Activated T-cell treated with anti-CD3 and anti-CD28 coated beads, Interleukin-2, amount 50 U/mL, for 4 hours (primary cell): Measurements from ENCODE around the gene KRTAP10-8. TPM values are rescaled to one million over a fixed set of nuclear protein-coding genes. Genes with fewer than 3 reads are reported as not detected.
A peak's percentile ranks its signal among the peaks of the same experiment; 100 is the strongest.
"Not testable (repeated sequence)": the region's sequence is repeated elsewhere in the genome, so short reads cannot be mapped to it uniquely, and the experiment has no call there.

Experiments
- ATAC-seq, 2 donors: fragments of 200-7000 bp; cut with Tn5 transposase; one replicate each; pipeline ENCODE4 v1.10.0; 2021
- DNase-seq: peaks from one replicate; pipeline ENCODE4 v3.0.0-alpha.2; 2020
- H3K27me3 Mint-ChIP-seq: one replicate; pipeline ENCODE4 v1.8.0; 2021; ENCODE audit warnings: low read depth, mixed read lengths
- H3K36me3 Mint-ChIP-seq: one replicate; pipeline ENCODE4 v1.8.0; 2022; ENCODE audit warnings: mixed read lengths; ENCODE audit not compliant: insufficient read depth
- H3K4me1 Mint-ChIP-seq: one replicate; pipeline ENCODE4 v1.8.0; 2021; ENCODE audit warnings: low read depth, mixed read lengths
- H3K4me3 Mint-ChIP-seq: one replicate; pipeline ENCODE4 v1.8.0; 2021; ENCODE audit warnings: mild to moderate bottlenecking, moderate library complexity, mixed read lengths
- H3K9me3 Mint-ChIP-seq: one replicate; pipeline ENCODE4 v1.8.0; 2021; ENCODE audit warnings: mixed read lengths
- total RNA-seq, 3 donors: library from RNA; stranded (reverse); gene quantifications; one replicate each; pipeline ENCODE4 v1.2.1, GENCODE V29; 2021

Gene KRTAP10-8
- total RNA-seq, 3 donors from 2014 or later: not detected

DNA sequence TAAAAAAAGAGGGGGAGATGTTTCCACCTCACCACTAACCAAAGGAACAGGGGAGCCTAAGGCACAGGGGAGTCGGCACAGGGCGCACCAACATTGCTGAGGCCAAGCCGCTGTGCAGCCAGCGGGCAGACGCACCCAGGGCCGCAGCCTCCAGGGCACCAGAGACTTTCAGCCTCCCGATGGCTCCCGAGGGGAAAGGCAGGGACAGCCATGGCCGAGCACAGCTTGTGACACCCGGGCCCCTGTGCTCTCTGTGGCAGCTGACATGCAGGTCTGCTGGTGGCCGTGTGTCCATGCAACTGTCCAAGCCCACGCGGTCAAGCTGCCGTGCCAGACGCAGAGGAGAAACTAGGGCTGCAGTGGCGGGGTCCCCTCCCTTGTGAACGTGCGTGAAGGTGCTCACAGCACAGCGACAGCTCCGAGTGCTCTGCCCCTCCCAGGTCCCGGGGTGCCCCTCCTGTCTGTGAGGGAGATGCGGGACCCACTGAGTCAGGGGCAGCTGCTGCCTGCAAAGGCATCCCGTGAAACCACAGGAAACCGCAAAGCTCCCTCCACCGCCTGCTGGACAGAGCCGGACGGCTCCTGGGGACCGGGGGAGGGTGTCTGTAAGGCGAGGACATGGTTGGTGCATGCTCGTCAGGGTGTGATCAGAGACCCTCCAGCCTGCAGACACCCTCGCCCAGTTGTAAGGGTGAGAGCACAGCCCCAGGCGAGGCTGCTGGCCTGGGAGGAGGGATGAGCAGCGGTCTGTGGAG is 36.9 kb downstream of the KRTAP10-8 start:
- Mint-ChIP-seq H3K4me1 (peaks cover 4% of the 10 kb centered on the region), H3K36me3 (no peaks in the 10 kb centered on the region), H3K4me3 (no peak overlapping the region), H3K27me3 (no peaks in the 10 kb centered on the region), H3K9me3 (peaks cover 14% of the 10 kb centered on the region)
- ATAC-seq (no peak), DNase-seq (no peak)

DNA sequence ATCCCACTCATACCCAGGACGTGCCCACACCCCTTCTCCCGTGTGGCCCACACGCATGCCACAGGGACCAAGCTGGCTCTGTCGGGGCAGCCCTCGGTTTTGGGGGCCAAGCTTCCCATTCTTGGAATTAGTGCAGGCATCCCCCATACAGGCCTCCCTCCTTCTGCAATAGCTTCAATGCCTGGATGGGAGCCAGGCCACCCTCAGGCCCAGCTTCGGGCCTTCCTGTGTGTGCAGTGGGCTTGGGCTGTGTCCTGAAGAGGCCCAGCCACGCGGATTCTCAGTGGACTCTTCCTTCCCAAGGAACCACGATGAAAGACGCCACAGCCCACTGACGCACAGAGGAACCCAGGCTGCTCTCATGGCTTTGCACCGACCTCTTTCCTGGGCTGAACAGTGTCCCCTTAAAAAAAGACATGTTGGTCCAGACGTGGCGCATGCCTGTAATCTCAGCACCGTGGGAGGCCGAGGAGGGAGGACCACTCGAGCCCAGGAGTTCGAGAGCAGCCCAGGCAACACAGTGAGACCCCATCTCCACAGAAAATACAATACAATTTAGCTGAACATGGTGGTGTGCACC is 37.7 kb downstream of the KRTAP10-8 start:
- Mint-ChIP-seq H3K9me3 (peaks cover 6% of the 10 kb centered on the region), H3K4me3 (no peak overlapping the region), H3K27me3 (no peaks in the 10 kb centered on the region), H3K4me1 (peaks cover 11% of the 10 kb centered on the region), H3K36me3 (no peaks in the 10 kb centered on the region)
- no peak for ATAC-seq
- DNase-seq: no peak

DNA sequence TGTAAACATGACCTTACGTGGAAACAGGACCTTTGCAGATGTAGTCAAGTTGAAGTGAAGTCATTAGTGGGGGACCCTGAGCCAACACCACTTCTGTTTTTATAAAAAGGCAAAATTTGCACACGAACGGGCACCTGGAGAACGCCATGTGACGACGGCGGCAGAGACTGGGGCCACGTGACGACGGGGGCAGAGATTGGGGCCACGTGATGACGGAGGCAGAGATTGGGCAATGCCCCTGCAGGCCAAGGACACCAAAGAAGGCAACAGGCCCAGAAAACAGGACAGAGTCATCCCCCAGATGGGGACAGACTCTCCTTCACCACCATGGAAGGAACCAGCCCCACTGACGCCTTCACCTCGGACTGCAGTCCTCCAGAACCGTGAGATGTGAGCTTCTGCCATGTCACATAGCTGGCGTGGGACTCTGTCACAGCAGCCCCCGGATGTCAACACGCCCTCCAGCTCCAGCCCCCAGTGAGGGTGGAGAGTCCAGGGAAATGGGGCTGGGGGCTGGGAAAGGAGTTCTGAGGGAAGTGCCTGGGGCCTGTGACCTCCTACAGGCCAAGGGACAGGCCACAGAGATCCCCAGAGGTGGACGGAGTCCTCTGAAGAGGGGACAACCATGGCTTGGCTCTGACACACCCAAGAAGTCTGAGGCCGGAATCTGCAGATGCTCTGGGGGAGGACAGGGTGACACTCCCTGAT is 38.5 kb downstream of the KRTAP10-8 start:
- H3K27me3 Mint-ChIP-seq: no peaks in the 10 kb centered on the region
- no peaks in the 10 kb centered on the region for H3K9me3 Mint-ChIP-seq
- ATAC-seq: no peak
- no peaks in the 10 kb centered on the region for H3K36me3 Mint-ChIP-seq
- no peak for DNase-seq
- H3K4me3 Mint-ChIP-seq: no peak overlapping the region
- H3K4me1 Mint-ChIP-seq: peaks cover 18% of the 10 kb centered on the region

DNA sequence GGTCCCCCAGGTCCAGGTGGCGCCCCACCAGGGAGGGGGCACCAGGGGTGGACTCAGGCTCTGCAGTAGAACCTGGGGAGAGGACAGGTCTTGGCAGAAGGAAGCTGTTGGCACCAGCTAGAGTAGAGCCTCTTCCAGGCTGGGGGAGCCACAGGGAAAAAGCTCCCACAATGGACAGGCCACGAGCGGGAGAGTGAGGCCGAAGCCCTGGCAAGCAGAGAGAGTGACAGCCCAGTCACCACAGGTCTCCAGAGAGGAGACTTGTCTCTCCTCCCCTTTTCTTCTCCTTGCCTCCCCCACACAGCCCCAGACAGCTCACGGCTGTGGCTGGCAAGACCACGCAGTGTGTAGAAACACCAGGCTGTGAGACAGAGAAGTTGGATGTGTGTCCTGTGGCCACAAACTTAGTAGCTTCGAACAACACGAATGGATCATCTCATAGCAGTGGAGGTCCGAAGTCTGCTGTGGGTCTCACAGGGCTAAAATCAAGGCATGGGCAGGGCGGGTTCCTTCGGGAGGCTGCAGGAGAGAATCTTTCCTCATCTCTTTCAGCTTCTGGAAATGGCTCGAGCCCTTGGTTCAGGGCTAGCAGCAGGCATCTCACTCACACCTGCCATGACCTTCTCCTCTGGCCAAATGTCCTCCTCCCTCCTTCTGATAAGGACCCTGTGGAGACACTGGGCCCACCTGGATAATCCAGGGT is 39.2 kb downstream of the KRTAP10-8 start:
- DNase-seq: no peak
- ATAC-seq: no peak
- peaks cover 23% of the 10 kb centered on the region for H3K4me1 Mint-ChIP-seq

DNA sequence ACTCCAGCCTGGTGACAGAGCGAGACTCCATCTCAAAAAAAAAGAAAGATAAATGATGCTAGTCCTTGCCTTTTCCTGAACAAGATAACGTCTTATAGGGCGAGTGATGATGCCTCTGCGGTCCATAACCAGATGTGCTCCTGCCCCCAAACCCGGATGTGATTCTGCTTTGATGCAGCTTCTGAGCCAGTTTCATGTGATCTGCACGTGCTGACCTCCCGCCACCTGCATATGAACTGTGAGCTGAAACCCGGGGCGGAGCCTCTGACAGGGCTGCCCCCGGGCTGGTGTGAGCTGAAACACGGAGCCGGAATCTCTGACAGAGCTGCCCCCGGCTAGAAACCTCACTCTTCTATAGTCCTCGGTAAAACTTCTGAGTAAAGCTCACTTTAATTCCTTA is 41.2 kb downstream of the KRTAP10-8 start:
- H3K4me3 Mint-ChIP-seq: no peak overlapping the region
- H3K9me3 Mint-ChIP-seq: peaks cover 14% of the 10 kb centered on the region
- no peaks in the 10 kb centered on the region for H3K36me3 Mint-ChIP-seq
- ATAC-seq (no peak), DNase-seq (no peak)
- no peaks in the 10 kb centered on the region for H3K27me3 Mint-ChIP-seq
- peaks cover 43% of the 10 kb centered on the region for H3K4me1 Mint-ChIP-seq

More for the DNA sequence above, 39.2 kb downstream of the KRTAP10-8 start:
- no peaks in the 10 kb centered on the region for H3K27me3 Mint-ChIP-seq
- H3K36me3 Mint-ChIP-seq: no peaks in the 10 kb centered on the region
- H3K9me3 Mint-ChIP-seq: peaks cover 2% of the 10 kb centered on the region
- H3K4me3 Mint-ChIP-seq: no peak overlapping the region

DNA sequence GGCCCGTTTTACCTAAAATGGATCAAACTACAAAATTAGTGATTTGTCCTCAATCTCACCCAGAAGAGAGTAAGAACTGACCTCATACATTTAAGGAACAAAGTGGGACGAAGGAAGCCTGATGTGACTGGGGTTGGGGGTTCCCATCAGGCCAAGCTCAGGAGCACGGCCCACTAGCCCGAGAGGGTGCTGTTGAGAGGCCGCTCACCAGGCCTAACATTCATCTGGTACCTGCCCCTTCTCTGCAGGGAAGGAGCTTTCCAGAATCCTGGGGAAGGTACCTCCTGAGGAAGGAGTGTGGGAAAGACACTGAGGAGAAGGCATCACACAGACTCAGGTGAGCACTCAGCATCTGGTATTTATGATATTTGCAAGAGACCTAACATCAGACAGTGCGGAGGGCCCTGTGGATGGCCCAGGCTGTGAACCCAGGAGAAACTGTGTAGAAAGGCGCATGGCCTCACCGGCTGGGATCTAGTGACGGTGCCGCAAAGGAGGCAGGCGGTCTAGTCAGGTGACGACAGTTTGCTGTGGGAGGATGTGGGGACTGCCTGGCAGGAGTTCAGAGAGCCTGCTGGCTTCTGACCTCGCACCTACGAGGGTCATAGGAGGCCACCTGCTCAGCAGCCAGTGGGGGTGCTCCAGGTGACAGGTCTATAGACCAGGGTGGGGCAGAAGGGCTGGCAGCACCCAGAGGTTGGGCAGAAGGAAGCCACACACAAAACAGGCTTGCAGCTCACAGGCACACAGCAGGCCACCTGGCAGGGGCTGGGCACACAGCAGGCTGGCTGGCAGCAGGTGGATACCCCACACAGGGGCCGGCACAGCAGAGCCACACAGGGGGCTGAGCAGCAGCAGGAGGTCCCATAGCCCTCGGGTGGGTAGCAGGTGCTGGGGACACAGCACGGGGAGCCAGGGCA is 42.0 kb downstream of the KRTAP10-8 start:
- Mint-ChIP-seq H3K4me3 (no peak overlapping the region), H3K36me3 (no peaks in the 10 kb centered on the region), H3K27me3 (no peaks in the 10 kb centered on the region), H3K9me3 (peaks cover 14% of the 10 kb centered on the region), H3K4me1 (peaks cover 51% of the 10 kb centered on the region)
- DNase-seq (no peak), ATAC-seq (no peak)

DNA sequence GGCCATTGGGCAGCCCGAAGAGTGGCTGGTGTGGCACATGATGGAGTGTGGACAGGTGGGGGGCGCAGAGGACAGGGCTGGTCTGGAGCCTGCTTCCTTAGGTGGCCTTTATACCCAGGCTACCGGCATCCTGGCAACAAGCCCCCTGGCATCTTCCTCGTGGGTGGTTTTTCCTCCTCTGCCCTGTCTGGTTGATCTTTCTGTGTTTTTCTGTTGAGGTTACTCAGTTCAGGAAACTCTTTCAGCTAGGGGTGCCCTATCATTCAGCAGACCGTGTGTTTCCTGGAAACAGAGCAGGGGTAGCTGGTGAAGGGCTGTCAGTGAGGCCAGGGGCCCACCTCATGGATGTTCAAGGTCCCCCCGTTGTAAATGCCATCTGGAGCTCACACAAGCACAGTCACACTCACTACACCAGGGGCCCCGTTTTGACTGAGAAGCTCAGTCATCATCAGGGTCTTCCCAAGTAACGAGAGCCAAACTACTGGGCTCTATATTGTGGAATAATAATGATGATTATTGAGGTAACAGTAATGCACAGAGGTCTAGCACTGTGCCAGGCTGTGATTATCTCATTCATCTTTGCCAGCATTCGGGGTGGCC is 42.8 kb downstream of the KRTAP10-8 start, which contains the start of gene KRTAP12-4:
TSS of gene KRTAP12-4 (minus strand) at position 84 of the 600 bp plus-strand sequence. CDS start at position 39, 45 bp downstream.
- DNase-seq: no peak
- Mint-ChIP-seq H3K27me3 (no peaks in the 10 kb centered on the region), H3K36me3 (no peaks in the 10 kb centered on the region), H3K9me3 (peaks cover 14% of the 10 kb centered on the region), H3K4me3 (no peak within 1 kb of the TSS), H3K4me1 (peaks cover 59% of the 10 kb centered on the region)
- ATAC-seq: no peak

DNA sequence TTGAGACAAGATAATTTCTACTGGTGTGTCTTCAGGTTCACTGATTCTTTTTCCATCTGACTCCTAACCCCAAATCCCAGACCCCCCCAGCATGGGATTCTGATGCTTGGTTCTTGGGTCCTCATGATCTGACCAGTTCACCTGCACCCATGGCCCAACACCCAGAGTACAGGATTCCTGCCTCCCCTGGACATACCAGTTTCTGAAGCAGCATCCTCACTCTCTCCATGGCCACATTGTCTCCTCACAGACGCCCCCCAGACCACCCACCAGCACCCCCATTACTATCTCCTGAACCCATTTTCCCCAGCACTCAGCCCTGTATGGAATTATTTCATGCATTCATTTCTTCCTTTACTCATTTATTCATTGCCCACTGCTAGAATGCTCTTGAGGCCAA is 45.0 kb downstream of the KRTAP10-8 start:
- H3K4me3 Mint-ChIP-seq: no peak overlapping the region
- DNase-seq (no peak), ATAC-seq (no peak)
- peaks cover 14% of the 10 kb centered on the region for H3K9me3 Mint-ChIP-seq
- no peaks in the 10 kb centered on the region for H3K36me3 Mint-ChIP-seq
- peaks cover 62% of the 10 kb centered on the region for H3K4me1 Mint-ChIP-seq
- H3K27me3 Mint-ChIP-seq: no peaks in the 10 kb centered on the region

DNA sequence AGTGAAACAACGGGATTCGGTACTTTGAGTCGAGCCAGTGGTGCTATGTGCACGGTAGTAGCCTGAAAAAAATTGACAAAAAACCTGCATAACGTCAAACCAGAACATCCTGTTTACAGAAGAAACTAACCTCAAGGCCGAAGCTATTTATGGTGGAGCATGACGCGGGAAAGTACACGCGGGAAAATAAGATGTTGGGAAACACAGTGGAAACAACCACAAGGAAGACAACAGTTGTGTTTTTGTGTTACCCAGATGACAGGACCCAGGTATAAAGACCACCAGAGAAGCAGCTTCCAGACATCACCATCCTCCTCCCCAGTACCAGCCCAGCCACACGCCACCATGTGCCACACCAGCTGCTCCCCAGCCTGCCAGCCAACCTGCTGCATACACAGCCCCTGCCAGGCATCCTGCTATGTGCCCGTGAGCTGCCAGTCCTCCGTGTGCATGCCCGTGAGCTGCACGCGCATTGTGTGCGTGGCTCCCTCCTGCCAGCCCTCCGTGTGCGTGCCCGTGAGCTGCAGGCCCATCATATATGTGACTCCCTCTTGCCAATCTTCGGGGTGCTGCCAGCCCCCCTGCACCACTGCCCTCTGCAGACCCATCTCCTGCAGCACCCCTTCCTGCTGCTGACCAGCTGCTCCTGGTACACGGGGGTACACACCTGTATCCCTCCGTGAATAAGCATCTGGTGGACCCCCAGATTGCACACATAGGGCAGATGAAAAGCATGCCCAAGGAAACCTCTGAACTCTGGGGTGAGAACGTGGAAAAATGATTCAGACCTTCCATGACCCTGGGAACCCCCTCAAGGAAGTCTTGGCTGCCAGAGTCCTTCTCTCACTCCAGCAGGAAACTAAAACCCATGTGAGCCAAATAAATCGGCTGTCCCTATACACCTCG is 46.0 kb downstream of the KRTAP10-8 start, which contains the start of gene KRTAP12-3:
TSS of gene KRTAP12-3 (plus strand) at position 298 of the 906 bp plus-strand sequence. CDS start at position 346, 48 bp downstream.
- Mint-ChIP-seq H3K4me1 (peaks cover 62% of the 10 kb centered on the region), H3K36me3 (peaks cover 4% of the 10 kb centered on the region), H3K4me3 (peak within 1 kb of the TSS; percentile 67), H3K9me3 (peaks cover 19% of the 10 kb centered on the region), H3K27me3 (no peaks in the 10 kb centered on the region)
- DNase-seq (no peak), ATAC-seq (peak; percentile 46 to 61)

DNA sequence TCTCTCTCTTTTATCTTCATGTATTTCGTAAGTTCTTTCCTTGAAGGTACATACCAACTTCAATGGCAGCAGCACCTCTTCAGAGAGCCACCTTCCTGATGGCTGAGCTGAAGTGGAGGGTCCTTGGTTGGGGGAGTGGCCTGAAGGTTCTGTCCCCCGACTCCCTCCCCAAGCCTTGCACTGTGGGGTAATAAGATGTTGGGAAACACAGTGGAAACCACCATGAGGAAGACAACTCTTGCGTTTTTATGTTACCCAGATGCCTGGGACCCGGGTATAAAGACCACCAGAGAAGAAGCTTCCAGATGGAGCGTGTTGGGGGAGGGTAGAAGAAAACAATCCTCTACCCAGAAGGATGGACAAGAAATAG is 46.6 kb downstream of the KRTAP10-8 start:
- Mint-ChIP-seq H3K4me3 (peak overlapping the region; percentile 51), H3K9me3 (peaks cover 19% of the 10 kb centered on the region), H3K4me1 (peaks cover 61% of the 10 kb centered on the region), H3K36me3 (peaks cover 4% of the 10 kb centered on the region), H3K27me3 (no peaks in the 10 kb centered on the region)
- ATAC-seq: no peak
- no peak for DNase-seq

DNA sequence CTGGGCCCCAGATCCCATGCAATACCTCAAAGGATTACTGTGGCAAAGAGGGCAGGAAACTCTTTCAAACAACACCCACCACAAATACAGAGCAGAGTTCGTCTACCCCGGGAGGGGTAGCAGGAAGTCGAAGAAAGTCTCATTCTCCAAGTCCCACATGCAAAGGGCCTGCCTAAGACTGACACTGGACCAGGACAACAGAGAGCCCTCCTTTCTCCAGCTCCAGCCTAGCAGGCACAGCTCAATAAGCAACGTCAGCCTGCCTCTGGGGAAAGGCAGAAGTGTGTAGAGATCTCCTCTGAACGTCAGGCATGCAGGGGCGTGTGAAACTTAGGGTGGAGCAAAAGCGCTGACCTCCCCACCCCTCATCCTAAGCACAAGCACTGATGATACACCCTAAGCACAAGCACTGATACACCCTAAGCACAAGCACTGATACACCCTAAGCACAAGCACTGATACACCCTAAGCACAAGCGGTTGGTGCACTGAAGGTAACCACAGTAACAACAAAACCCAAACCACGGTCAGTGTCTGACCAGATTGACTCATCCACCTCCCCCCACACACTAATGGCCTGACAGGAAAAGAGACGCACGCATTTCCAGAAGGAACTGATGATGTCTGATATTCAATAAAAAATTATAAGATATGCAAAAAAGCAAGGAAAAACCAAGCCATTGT is 47.2 kb downstream of the KRTAP10-8 start:
- Mint-ChIP-seq H3K4me1 (peaks cover 55% of the 10 kb centered on the region), H3K4me3 (peak overlapping the region; percentile 20), H3K9me3 (peaks cover 19% of the 10 kb centered on the region), H3K36me3 (peaks cover 4% of the 10 kb centered on the region), H3K27me3 (no peaks in the 10 kb centered on the region)
- DNase-seq (no peak), ATAC-seq (peak in 1 of 2 donors; percentile 16)

DNA sequence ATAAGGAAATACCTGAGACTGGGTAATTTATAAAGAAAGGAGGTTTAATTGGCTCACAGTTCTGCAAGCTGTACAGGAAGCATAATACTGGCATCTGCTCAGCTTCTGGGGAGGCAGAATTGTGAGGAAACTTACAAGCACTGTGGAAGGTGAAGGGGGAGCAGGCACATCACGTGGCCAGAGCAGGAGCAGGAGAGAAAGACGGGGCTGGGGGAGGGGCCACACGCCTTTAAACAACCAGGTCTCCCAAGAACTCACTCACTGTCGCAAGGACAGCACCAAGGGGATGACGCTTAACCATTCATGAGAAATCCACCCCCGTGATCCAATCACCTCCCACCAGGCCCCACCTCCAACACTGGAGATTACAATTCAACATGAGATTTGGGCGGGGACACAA is 49.7 kb downstream of the KRTAP10-8 start:
- Mint-ChIP-seq H3K4me1 (peaks cover 34% of the 10 kb centered on the region), H3K9me3 (peaks cover 13% of the 10 kb centered on the region)
- not testable (repeated sequence) for H3K4me3 Mint-ChIP-seq, H3K27me3 Mint-ChIP-seq, ATAC-seq, DNase-seq, H3K36me3 Mint-ChIP-seq
